GM19043 (cell line): ENCODE data around the gene MCU.
"Not testable (repeated sequence)": the region's sequence is repeated elsewhere in the genome, so short reads cannot be mapped to it uniquely, and the experiment has no call there.

Experiments used
- ATAC-seq: cut with Tn5 transposase; IDR thresholded peaks from one replicate; pipeline ENCODE4 v1.9.1; 2021; ENCODE audit warnings: low read depth; ENCODE audit not compliant: unreplicated experiment

Gene MCU

GRCh38 chr10:72756674-72757385 lies 64.9 kb downstream of the MCU start:
- no peak for ATAC-seq

GRCh38 chr10:72757732-72758131 lies 65.8 kb downstream of the MCU start:
- no peak for ATAC-seq

- ATAC-seq, result not testable (repeated sequence)
Observed at GRCh38 chr10:72758930-72759329, 67.0 kb downstream of the MCU start.

- no peak for ATAC-seq
Observed at GRCh38 chr10:72759584-72759983, 67.6 kb downstream of the MCU start.

GRCh38 chr10:72761498-72761897 lies 69.6 kb downstream of the MCU start:
- ATAC-seq, result no peak

GRCh38 chr10:72762042-72762441 lies 70.1 kb downstream of the MCU start:
- ATAC-seq, result no peak

- ATAC-seq, result no peak
Observed at GRCh38 chr10:72763201-72763600, 71.3 kb downstream of the MCU start.

- no peak for ATAC-seq
Observed at GRCh38 chr10:72764151-72764550, 72.2 kb downstream of the MCU start.

GRCh38 chr10:72765051-72765745 lies 73.3 kb downstream of the MCU start:
- ATAC-seq, result no peak

GRCh38 chr10:72771195-72771594 lies 79.3 kb downstream of the MCU start:
- ATAC-seq, result not testable (repeated sequence)

GRCh38 chr10:72772031-72772430 lies 80.1 kb downstream of the MCU start:
- no peak for ATAC-seq

GRCh38 chr10:72779874-72780273 lies 87.9 kb downstream of the MCU start:
- ATAC-seq, result no peak

- ATAC-seq, result no peak
Observed at GRCh38 chr10:72782649-72783330, 90.8 kb downstream of the MCU start.

GRCh38 chr10:72783410-72783833 lies 91.5 kb downstream of the MCU start:
- ATAC-seq, result no peak

GRCh38 chr10:72784551-72785351 lies 92.8 kb downstream of the MCU start:
- no peak for ATAC-seq

- ATAC-seq, result no peak
Observed at GRCh38 chr10:72785409-72785808, 93.5 kb downstream of the MCU start.

- no peak for ATAC-seq
Observed at GRCh38 chr10:72790216-72790990, 98.5 kb downstream of the MCU start.

GRCh38 chr10:72792288-72792687 lies 100.3 kb downstream of the MCU start:
- no peak for ATAC-seq

- ATAC-seq, result no peak
Observed at GRCh38 chr10:72793752-72794151, 101.8 kb downstream of the MCU start.

GRCh38 chr10:72794260-72794659 lies 102.3 kb downstream of the MCU start:
- ATAC-seq, result no peak
